GM19025 (cell line): ENCODE data around the gene AIFM3.
"Not testable (repeated sequence)": the region's sequence is repeated elsewhere in the genome, so short reads cannot be mapped to it uniquely, and the experiment has no call there.

Experiments used
- ATAC-seq: cut with Tn5 transposase; IDR thresholded peaks from one replicate; pipeline ENCODE4 v1.9.1; 2021; ENCODE audit warnings: mild to moderate bottlenecking, low read depth, moderate library complexity; ENCODE audit not compliant: unreplicated experiment

AIFM3 gene

GRCh38 chr22:20966883-20967696 is at the start of gene AIFM3:
AIFM3 (plus strand) TSS chr22:20967255; CDS start chr22:20967945, 690 bp downstream.
- no peak for ATAC-seq

GRCh38 chr22:20918663-20919218 is 48.3 kb upstream of the AIFM3 start:
- no peak for ATAC-seq

GRCh38 chr22:20919718-20920117 is 47.3 kb upstream of the AIFM3 start:
- no peak for ATAC-seq

- ATAC-seq: no peak
These were observed 46.2 kb upstream of the AIFM3 start for GRCh38 chr22:20920881-20921203.

- no peak for ATAC-seq
These were observed 44.8 kb upstream of the AIFM3 start for GRCh38 chr22:20922141-20922751.

GRCh38 chr22:20926243-20926642 is 40.8 kb upstream of the AIFM3 start:
- no peak for ATAC-seq

- ATAC-seq: no peak
These were observed 39.0 kb upstream of the AIFM3 start for GRCh38 chr22:20927940-20928572.

GRCh38 chr22:20928573-20928967 is 38.5 kb upstream of the AIFM3 start:
- no peak for ATAC-seq

GRCh38 chr22:20930004-20930403 is 37.1 kb upstream of the AIFM3 start:
- no peak for ATAC-seq

- ATAC-seq: not testable (repeated sequence)
These were observed 36.6 kb upstream of the AIFM3 start for GRCh38 chr22:20930435-20930834.

GRCh38 chr22:20931126-20931654 is 35.9 kb upstream of the AIFM3 start:
- no peak for ATAC-seq

GRCh38 chr22:20933910-20934309 is 33.1 kb upstream of the AIFM3 start:
- no peak for ATAC-seq

GRCh38 chr22:20935049-20935448 is 32.0 kb upstream of the AIFM3 start:
- not testable (repeated sequence) for ATAC-seq

GRCh38 chr22:20935780-20936539 is 31.1 kb upstream of the AIFM3 start:
- not testable (repeated sequence) for ATAC-seq

GRCh38 chr22:20937031-20937793 is 29.8 kb upstream of the AIFM3 start:
- no peak for ATAC-seq

GRCh38 chr22:20937794-20938671 is 29.0 kb upstream of the AIFM3 start:
- ATAC-seq: no peak

- not testable (repeated sequence) for ATAC-seq
These were observed 27.4 kb upstream of the AIFM3 start for GRCh38 chr22:20939457-20940185.

GRCh38 chr22:20940186-20940651 is 26.8 kb upstream of the AIFM3 start:
- no peak for ATAC-seq
